GM18909 (cell line): ENCODE results near the gene AJUBA.
"Not testable (repeated sequence)": the region's sequence is repeated elsewhere in the genome, so short reads cannot be mapped to it uniquely, and the experiment has no call there.

ENCODE experiments used
- ATAC-seq: cut with Tn5 transposase; IDR thresholded peaks from one replicate; pipeline ENCODE4 v1.9.1; 2021; ENCODE audit warnings: mild to moderate bottlenecking; ENCODE audit not compliant: unreplicated experiment, poor library complexity

AJUBA gene

DNA sequence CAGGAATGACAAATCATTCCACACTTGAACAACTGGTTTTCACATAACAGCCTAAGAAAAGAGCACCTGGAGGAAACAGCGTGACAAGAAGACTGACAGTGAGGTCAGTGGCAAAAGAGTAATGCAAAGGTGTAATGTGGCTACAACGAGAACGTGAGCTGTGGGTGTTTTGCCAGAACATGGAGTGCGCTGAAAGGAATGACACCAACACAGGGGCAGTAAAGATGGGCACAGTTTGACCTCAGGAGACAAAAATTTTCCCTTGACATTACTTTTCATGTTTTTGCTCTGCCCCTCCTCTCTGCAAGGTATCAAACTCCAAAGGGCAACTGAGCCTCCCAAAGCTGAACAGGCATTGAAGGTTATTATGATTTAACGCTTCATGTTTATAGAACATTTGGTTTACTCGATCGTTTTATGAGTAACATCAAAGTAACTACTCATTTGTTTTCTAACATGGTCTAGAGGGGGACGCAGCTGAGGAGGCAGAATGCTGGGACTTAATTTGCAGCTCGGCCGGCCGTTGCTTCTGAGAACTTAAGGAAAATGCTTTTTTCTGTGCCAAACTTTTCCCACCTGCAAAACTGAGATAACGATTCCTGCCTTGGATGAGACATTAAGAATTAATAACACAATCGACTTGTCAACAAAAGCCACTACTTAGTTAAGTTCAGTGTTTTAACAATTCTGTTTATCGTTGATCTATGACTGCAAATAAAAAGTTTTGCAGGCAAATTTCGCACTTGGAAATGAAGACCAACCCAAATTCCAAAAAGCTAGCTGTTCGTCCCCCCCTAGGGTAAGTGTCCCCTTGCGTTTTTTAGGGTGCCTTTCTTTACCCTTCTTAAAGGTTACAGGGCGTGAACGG lies 26.4 kb downstream of the AJUBA start:
- ATAC-seq = no peak

DNA sequence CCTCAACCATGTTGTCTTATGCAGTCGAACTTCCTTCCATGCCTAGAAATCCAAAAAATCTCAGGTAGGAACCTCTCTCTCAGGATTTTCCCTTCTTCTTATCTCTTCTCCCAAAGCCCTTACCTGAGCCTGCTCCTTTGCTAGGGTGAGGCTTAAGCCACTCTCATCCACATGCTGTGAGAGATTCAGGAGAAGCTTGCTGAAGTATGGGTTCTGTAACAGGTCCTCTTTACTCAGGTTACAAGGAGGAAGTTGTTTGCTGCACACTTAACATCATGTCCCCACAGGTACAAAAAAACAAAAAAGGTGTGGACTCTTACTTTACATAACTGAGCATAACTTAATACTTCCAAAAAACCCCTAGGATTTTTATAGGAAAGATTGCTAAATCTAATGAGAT lies 29.9 kb downstream of the AJUBA start:
- ATAC-seq = no peak

DNA sequence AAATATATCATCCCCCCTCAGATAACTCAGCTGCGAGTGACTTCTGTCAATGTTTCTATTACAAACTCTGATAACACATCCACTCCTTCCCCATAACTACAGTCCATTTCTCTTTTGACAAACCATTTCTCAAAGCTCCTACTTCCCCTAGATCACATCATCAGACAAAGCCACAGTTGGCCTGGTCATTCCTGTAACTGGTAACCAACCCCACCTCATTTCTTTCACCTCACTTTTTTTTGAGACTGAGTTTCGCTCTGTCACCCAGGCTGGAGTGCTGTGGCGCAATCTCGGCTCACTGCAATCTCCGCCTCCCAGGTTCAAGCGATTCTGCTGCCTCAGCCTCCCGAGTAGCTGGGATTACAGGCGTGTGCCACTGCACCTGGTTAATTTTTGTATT lies 30.6 kb downstream of the AJUBA start:
- ATAC-seq = not testable (repeated sequence)

DNA sequence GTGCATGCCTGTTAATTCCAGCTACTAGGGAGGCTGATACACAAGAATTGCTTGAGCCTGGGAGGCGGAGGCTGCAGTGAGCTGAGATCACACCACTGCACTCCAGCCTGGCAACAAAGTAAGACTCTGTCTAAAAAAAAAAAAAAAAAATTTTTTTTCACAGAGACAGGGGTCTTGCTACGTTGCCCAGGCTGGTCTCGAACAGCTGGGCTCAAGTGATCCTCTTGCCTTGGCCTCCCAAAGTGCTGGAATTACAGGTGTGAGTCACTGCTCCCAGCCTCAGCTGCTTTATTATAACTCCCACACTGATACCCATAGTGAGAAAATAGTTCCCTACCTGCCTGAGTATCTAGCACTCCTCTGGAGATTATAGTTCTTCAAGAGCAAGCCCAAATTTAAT lies 36.7 kb downstream of the AJUBA start:
- ATAC-seq = no peak

DNA sequence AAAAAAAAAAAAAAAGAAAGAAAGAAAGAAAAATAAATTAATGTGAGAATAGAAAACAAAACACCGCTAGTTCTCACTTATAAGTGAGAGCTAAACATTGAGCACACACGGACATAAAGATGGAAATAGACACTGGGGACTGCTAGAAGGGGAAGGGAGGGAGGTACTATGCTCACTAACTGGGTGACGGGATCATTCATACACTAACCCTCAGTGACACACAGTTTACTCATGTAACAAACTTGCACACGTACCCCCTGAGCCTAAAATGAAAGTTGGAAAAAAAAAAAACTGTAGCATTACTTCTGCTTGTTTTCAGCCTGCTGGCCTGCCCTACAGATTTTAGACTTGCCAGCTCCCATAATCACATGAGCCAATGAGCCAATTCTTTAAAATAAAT lies 42.7 kb downstream of the AJUBA start:
- no peak for ATAC-seq

DNA sequence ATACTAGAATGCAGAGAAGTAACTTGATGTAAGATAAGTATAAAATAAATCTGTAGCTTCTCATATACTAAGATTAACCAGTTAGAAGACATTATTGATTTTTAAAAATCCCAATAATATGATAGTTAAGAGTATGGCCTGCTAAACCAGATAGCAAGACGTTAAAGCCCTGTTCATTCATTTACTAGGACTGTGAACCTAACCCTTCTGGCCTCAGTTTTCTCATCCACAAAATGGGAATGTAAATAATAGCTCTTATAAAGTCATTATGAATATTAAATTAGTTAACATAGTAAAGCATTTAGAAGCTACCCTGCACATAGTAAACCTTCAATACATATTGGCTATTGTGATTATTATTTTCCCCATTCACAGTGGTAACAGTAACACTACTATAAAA lies 47.2 kb downstream of the AJUBA start:
- ATAC-seq = no peak

DNA sequence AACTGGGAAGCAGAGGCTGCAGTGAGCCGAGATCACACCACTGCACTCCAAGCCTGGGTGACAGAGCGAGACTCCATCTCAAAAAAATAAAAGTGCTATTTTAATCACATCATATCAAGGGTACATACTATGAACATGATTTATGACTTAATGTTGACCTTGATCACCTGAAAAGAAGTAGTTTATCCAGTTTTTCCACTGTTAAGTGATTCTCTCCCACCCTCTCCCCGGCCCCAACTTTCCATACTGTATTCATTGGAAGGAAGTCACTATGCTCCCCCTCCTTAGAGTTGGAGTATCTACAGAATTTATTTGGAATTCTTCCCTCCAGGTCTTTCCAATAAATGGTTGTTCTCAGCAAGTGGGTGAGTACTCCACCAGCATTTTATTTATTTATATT lies 50.2 kb downstream of the AJUBA start:
- no peak for ATAC-seq

DNA sequence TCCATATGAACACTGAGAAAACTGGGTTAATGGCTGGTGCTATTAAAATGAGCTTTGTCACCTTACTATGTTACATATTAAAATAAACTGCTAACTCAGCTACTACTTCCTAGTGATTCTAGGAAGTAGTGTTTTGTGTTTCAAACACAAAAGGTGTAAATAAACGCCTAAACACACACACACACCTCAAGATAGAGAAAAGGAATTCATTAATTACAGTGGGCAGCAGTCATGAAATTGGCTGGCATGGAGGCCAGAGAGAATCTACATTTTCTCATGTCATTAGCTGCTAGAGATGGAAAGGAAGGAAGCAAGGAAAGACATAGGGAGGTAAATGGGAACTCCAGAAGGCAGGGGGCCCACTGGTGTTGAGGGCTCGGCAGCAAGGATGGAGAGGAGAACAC lies 52.4 kb downstream of the AJUBA start:
- ATAC-seq = no peak

DNA sequence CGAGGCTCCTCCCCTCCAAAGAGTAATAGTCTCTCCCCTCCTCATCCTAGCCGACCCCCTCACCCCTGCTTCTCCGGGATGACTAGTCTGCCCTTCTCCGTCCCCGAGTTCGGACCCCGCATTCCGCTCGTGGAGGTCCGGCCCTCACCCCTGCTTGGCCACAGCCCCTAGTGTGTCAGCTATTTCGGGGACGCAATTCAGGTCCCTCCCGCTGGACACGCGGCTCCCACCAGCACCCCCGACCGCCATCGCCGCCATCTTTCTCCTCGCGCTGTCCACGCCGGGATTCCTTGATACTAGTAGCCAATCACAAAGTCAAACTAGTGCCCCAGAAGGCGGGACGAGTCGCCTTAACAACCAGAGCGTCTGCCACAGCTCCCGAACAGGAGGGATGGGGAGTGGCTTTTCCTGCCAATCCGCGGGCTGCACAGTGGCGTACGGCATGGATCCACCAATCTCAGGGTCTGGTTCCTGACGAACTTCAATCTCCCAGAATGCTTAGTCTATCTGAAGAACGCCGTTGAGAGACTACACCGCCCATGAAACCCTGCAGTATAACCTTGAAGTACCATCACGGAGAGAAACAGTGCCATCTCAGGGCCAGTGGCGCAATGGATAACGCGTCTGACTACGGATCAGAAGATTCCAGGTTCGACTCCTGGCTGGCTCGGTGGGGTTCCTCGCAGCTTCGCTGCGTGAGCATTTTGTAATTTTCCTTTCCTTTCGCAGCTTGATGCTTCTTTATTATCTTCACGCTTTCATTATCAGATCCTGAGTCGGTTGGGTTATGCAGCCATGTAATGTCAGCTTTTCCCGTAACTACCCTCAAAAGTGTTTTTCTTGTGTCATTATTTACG lies 53.0 kb downstream of the AJUBA start, which contains the start of gene PRMT5:
Gene PRMT5 (minus strand): TSS at position 273 of the 857 bp plus-strand sequence. CDS start 15 bp downstream, at position 258.
- peak; percentile 90 for ATAC-seq

DNA sequence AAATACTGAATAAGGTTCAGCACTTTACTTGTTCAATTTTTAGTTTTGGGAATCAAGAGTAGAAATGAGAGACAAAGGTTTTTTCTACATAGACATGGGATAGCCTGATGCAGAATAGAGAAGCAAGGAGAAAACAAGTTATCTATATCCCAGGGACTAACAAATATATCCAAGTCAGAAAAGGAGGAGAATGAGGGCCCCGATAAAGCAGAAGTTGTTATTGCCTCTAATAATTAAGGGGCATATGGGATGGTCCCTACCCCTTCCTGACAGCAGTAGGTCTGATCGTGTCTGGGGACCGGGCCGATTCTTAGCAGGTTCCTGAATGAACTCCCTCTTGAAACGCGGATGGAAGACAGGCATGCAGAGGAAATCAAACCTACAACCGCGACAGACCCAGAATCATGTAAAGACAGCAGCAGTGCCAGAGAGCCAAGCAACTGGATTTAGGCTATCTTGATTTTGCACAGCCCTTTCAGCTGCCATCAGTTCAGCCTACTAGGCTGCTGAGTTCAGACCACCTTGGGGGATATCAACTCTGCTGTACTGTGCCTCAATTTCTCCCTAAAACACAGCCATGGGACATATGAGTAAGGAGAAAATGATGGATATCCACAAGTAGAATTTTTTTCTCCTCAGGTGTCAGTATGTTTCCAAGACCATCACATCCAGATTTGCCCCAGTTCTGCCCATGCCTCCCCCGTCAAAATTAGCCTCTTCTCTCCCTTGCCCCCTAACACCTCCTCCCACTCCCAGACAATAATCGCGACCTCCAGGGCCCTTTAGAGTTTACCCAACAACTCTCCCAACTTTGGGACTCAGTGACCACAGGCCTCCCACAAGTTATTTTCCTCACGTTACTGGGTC lies 53.9 kb downstream of the AJUBA start:
- ATAC-seq = no peak

DNA sequence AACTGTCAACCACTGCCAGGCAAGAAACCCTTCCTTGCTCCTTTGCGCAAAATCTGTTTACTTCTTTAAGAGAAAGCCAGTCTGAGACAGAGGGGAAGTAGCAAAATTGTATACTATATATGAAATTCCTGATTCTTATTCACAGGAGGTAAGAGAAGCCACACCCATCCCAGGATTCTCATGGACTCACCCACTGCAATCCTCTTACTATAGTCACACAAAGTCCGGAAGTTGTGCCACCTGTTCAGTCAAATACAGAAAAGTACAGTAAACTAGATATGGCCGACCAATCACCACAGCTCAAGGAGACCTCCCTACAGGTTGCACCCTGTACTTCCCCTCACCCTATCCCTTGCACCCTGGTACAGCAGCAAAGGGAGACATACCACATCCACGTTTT lies 56.0 kb downstream of the AJUBA start:
- ATAC-seq = no peak

DNA sequence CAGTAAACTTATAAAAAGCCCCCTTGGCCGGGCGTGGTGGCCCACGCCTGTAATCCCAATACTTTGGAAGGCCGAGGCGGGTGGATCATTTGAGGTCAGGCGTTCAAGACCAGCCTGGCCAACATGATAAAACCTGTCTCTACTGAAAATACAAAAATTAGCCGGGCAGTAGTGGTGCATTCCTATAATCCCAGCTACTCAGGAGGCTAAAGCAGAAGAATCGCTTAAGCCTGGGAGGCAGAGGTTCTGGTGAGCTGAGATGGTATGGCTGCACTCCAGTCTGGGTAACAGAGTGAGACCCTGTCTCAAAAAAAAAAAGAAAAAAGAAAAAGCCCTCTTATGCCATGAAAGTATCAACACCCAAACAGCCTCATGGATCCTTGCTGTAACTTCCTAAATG lies 56.8 kb downstream of the AJUBA start:
- ATAC-seq = no peak

DNA sequence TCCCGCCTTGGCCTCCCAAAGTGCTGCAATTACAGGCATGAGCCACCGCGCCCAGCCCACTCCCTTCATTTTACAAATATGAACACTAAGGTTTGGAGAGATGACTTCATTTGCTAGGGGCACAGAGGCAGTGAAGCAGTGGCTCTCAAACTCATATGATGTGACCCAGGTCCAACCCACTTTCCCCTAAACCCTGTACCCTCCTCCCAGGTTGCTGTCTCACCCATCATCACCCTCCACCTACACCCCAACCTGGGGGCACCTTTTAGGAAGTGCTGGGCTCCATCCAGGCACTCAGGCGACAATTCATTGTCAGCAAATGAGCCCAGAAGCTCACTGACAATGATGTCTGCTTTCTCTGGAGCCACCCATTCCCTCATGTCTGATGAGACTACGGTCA lies 58.6 kb downstream of the AJUBA start:
- no peak for ATAC-seq

DNA sequence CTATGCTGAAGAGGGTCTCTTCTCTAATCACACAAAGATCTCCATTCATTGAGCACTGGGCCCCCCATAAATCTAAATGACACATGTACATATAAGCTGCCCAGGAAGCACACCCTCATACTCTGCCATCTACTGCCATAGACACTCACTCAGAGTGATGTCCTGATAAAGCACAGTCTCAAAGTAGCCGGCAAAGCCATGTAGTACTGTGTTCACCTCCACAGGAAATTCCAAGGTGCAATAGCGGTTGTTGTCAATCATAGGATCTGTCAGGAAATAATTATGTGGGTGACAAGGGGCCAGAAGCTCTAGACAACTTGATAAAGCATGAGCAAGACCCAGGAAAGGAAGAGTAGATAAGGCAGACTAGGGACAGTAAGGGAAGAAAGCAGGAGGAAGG lies 60.1 kb downstream of the AJUBA start:
- ATAC-seq = no peak
